ENCODE data around the gene DENND1C. TPM values are rescaled to one million over a fixed set of nuclear protein-coding genes. Genes with fewer than 3 reads are reported as not detected.

DENND1C gene
- total RNA-seq, 6 experiments from 2014 or later = 0.90 to 2.7 (median 1.8) TPM

- H3K27me3 ChIP-seq = no peaks in the 10 kb centered on the region
- H3K36me3 ChIP-seq = no peaks in the 10 kb centered on the region
- peak; percentile 95 to 98 (median 97) for DNase-seq
- TF ChIP-seq CTCF (IDR thresholded peaks at IDR 0.05) (peak; percentile 29 to 74 (median 55)), POLR2A (IDR thresholded peaks at IDR 0.05) (peak; percentile 43)
- peak; percentile 84 to 87 (median 86) for ATAC-seq
- intact Hi-C loops (cut with DNase I) = no loop called here
- H3K4me1 ChIP-seq = peaks cover 0 to 7% (median 0%) of the 10 kb centered on the region in 4 donors
- no peaks in the 10 kb centered on the region for H3K9me3 ChIP-seq
- H3K4me3 ChIP-seq = peak overlapping the region; percentile 66 to 83 (median 74)
- 0% methylated on average over 23 of the region's 57 CpGs for WGBS (ENCODE audit: insufficient coverage, low coverage, low lambda C conversion rate, missing lambda C conversion rate)
- peak overlapping the region; percentile 69 to 91 (median 87) for H3K27ac ChIP-seq
These were observed 21.3 kb downstream of the DENND1C start for GRCh38 chr19:6460099-6460884.

GRCh38 chr19:6459262-6460098 is 22.1 kb downstream of the DENND1C start, which contains the start of gene SLC25A23:
Gene SLC25A23 (minus strand): TSS chr19:6459792. CDS start chr19:6459628, 164 bp downstream.
- ATAC-seq = peak; percentile 63 to 70 (median 66)
- TF ChIP-seq CTCF (IDR thresholded peaks at IDR 0.05) (no peak), POLR2A (IDR thresholded peaks at IDR 0.05) (no peak)
- H3K36me3 ChIP-seq = no peaks in the 10 kb centered on the region
- H3K4me1 ChIP-seq = peaks cover 0 to 7% (median 0%) of the 10 kb centered on the region in 4 donors
- no peaks in the 10 kb centered on the region for H3K9me3 ChIP-seq
- H3K4me3 ChIP-seq = peak within 1 kb of the TSS; percentile 66 to 83 (median 74)
- WGBS (ENCODE audit: insufficient coverage, low coverage, low lambda C conversion rate, missing lambda C conversion rate) = 0% methylated on average over 11 of the region's 70 CpGs
- DNase-seq = peak; percentile 73 to 83 (median 83)
- H3K27me3 ChIP-seq = no peaks in the 10 kb centered on the region
- H3K27ac ChIP-seq = peak within 1 kb of the TSS; percentile 69 to 91 (median 87)
- intact Hi-C loops (cut with DNase I) = no loop called here

GRCh38 chr19:6458695-6459261 is 22.8 kb downstream of the DENND1C start:
- Histone ChIP-seq H3K27me3 (no peaks in the 10 kb centered on the region), H3K27ac (peak overlapping the region in 1 of 3 donors; percentile 87), H3K36me3 (peaks cover 0 to 4% (median 1%) of the 10 kb centered on the region in 4 donors), H3K9me3 (no peaks in the 10 kb centered on the region), H3K4me3 (peak overlapping the region; percentile 66 to 83 (median 74)), H3K4me1 (peaks cover 0 to 7% (median 0%) of the 10 kb centered on the region in 4 donors)
- 49% methylated on average over 7 of the region's 16 CpGs for WGBS (ENCODE audit: insufficient coverage, low coverage, low lambda C conversion rate, missing lambda C conversion rate)
- intact Hi-C loops (cut with DNase I) = no loop called here
- peak; percentile 47 to 80 (median 75) for DNase-seq
- no peak for TF ChIP-seq POLR2A (IDR thresholded peaks at IDR 0.05)
- no peak for TF ChIP-seq CTCF (IDR thresholded peaks at IDR 0.05)
- peak; percentile 21 to 59 (median 55) for ATAC-seq

- intact Hi-C loops (cut with DNase I) = no loop called here
- Histone ChIP-seq H3K27ac (no peak overlapping the region), H3K9me3 (no peaks in the 10 kb centered on the region), H3K36me3 (peaks cover 0 to 7% (median 5%) of the 10 kb centered on the region in 4 donors), H3K27me3 (no peaks in the 10 kb centered on the region), H3K4me1 (peaks cover 0 to 7% (median 0%) of the 10 kb centered on the region in 4 donors), H3K4me3 (peak overlapping the region in 1 of 3 donors; percentile 83)
- no peak for ATAC-seq
- no peak for DNase-seq
- TF ChIP-seq CTCF (IDR thresholded peaks at IDR 0.05) = no peak
- 82% methylated on average over 2 of the region's 17 CpGs for WGBS (ENCODE audit: insufficient coverage, low coverage, low lambda C conversion rate, missing lambda C conversion rate)
These were observed 23.5 kb downstream of the DENND1C start for GRCh38 chr19:6457958-6458694.

All from right lobe of liver (tissue), 6 donors.